Endothelial cell of umbilical vein (primary cell): Measurements from ENCODE around the gene KISS1R. TPM values are rescaled to one million over a fixed set of nuclear protein-coding genes. Genes with fewer than 3 reads are reported as not detected.
A peak's percentile ranks its signal among the peaks of the same experiment; 100 is the strongest.

Experiments
- BruUV-seq: library from RNA; stranded (reverse); fragments of 400-500 nt; replicated peaks from 2 replicates; lab custom pipeline; 2021; lab: Mats Ljungman, UMichigan
- CTCF ChIA-PET: fragments of 300-600, 350-600 bp; sonication (Branson Sonifier 250); formaldehyde crosslinking; loops from one replicate; lab custom pipeline; 2021; ENCODE audit warnings: antibody characterized with exemption, inconsistent platforms; lab: Charles Lee
- POLR2A ChIA-PET: fragments of 300-600, 350-600 bp; sonication (Branson Sonifier 250); formaldehyde crosslinking; loops from one replicate; lab custom pipeline; 2021; ENCODE audit warnings: antibody characterized with exemption, inconsistent platforms; lab: Charles Lee
- DNase-seq: peaks from one replicate; pipeline ENCODE4 v3.0.0-alpha.2; 2011; ENCODE audit warnings: low read depth, low spot score
- FAIRE-seq: peaks from 2 replicates; lab custom pipeline; 2011; peaks lifted over from hg19 to GRCh38; lab: Jason Lieb, UNC
- H2AFZ ChIP-seq: 2 replicates; pipeline ENCODE4 v1.6.0; 2012; ENCODE audit warnings: low read depth, low read length, control low read depth, inconsistent platforms
- H3K27ac ChIP-seq: 2 replicates; pipeline ENCODE4 v1.5.1; 2011; ENCODE audit warnings: low read depth, mild to moderate bottlenecking, control low read depth, low read length, moderate library complexity; ENCODE audit not compliant: insufficient read depth
- H3K27me3 ChIP-seq, 2 experiments: 2 replicates each; pipeline versions ENCODE4 v1.6.0 to v1.6.1; 2011; ENCODE audit warnings: low read length in 2 of 2, mixed read lengths in 1 of 2; ENCODE audit not compliant: control insufficient read depth in 2 of 2, insufficient read depth in 2 of 2
- H3K36me3 ChIP-seq, 2 experiments: 2 replicates in 1 of 2; 3 replicates in 1 of 2; pipeline ENCODE4 v1.5.1; 2011; ENCODE audit warnings: low read length in 2 of 2, mild to moderate bottlenecking in 1 of 2, moderate library complexity in 1 of 2; ENCODE audit not compliant: control insufficient read depth in 2 of 2, insufficient read depth in 2 of 2; ENCODE audit errors: extremely low read depth in 1 of 2
- H3K4me1 ChIP-seq: 3 replicates; pipeline ENCODE4 v1.5.1; 2011; ENCODE audit warnings: mild to moderate bottlenecking, low read length; ENCODE audit not compliant: control insufficient read depth, insufficient read depth; ENCODE audit errors: extremely low read depth
- H3K4me2 ChIP-seq: 2 replicates; pipeline ENCODE4 v1.6.1; 2011; ENCODE audit warnings: low read length, control low read depth, mixed read lengths; ENCODE audit not compliant: insufficient read depth
- H3K4me3 ChIP-seq, 3 experiments: fragments of 200-600 bp in 1 of 3; sonication (generic), shearing (Covaris generic) in 1 of 3; replicated peaks in 1 of 3; 2 replicates each; pipeline ENCODE4 v1.5.1; 2011 to 2016; ENCODE audit warnings: control low read depth in 3 of 3, low read length in 3 of 3, mild to moderate bottlenecking in 2 of 3, inconsistent platforms in 1 of 3, low read depth in 1 of 3, moderate library complexity in 1 of 3; ENCODE audit not compliant: insufficient read depth in 1 of 3
- H3K79me2 ChIP-seq: 2 replicates; pipeline ENCODE4 v1.6.0; 2012; ENCODE audit warnings: low read length, inconsistent platforms; ENCODE audit not compliant: control insufficient read depth, insufficient read depth
- H3K9ac ChIP-seq: replicated peaks from 2 replicates; pipeline ENCODE3; 2011; ENCODE audit warnings: low read length, control low read depth; ENCODE audit not compliant: insufficient read depth; ENCODE audit errors: extremely low read depth
- H3K9me1 ChIP-seq: replicated peaks from 3 replicates; pipeline ENCODE4 v1.6.0; 2011; ENCODE audit warnings: mild to moderate bottlenecking, low read length; ENCODE audit not compliant: control insufficient read depth, insufficient read depth; ENCODE audit errors: extremely low read depth
- H3K9me3 ChIP-seq: replicated peaks from 2 replicates; pipeline ENCODE4 v1.5.1; 2012; ENCODE audit warnings: low read length, inconsistent platforms; ENCODE audit not compliant: control insufficient read depth, insufficient read depth
- H4K20me1 ChIP-seq: replicated peaks from 2 replicates; pipeline ENCODE3; 2011; ENCODE audit warnings: mild to moderate bottlenecking, low read length; ENCODE audit not compliant: control insufficient read depth, insufficient read depth; ENCODE audit errors: extremely low read depth
- EZH2 ChIP-seq: IDR thresholded peaks from 2 replicates; pipeline ENCODE4 v1.6.1; 2012; ENCODE audit warnings: borderline replicate concordance, low read depth, mild to moderate bottlenecking, moderate library complexity, low read length, inconsistent platforms; ENCODE audit not compliant: severe bottlenecking
- FOS ChIP-seq: IDR thresholded peaks from 2 replicates; pipeline ENCODE4 v1.6.1; 2011; ENCODE audit warnings: mild to moderate bottlenecking, low read length, moderate library complexity, borderline replicate concordance; ENCODE audit not compliant: insufficient read depth
- GATA2 ChIP-seq: IDR thresholded peaks from 2 replicates; pipeline ENCODE4 v1.7.0; 2011; ENCODE audit warnings: low read depth, mild to moderate bottlenecking, moderate library complexity, mixed read lengths, low read length; ENCODE audit not compliant: insufficient read length, insufficient read depth
- JUN ChIP-seq: IDR thresholded peaks from 2 replicates; pipeline ENCODE4 v1.6.1; 2011; ENCODE audit warnings: borderline replicate concordance, low read depth; ENCODE audit not compliant: insufficient read length, insufficient read depth
- MAX ChIP-seq: IDR thresholded peaks from 2 replicates; pipeline ENCODE4 v1.6.1; 2011; ENCODE audit not compliant: insufficient read depth, insufficient read length
- MYC ChIP-seq: IDR thresholded peaks from one replicate; pipeline ENCODE4 v1.6.1; 2011; ENCODE audit warnings: mild to moderate bottlenecking, low read depth, low read length
- POLR2A ChIP-seq: IDR thresholded peaks from 2 replicates; pipeline ENCODE4 v1.6.1; 2012; ENCODE audit warnings: low read depth, mild to moderate bottlenecking, control low read depth, low read length
- POLR2AphosphoS5 ChIP-seq: IDR thresholded peaks from 2 replicates; pipeline ENCODE4 v1.6.1; 2012; ENCODE audit warnings: low read depth, mild to moderate bottlenecking, control low read depth, low read length, moderate library complexity; ENCODE audit not compliant: insufficient read depth
- dilution Hi-C: fragments of 300-500 bp; cut with MboI; formaldehyde crosslinking; loops from one replicate; pipeline ENCODE4 v1.15.0; 2019; ENCODE audit warnings: low sequenced_read_pairs; ENCODE audit not compliant: extremely low pct_ligation_motif_present
- intact Hi-C: fragments of 100-400 bp; cut with micrococcal nuclease; formaldehyde crosslinking; loops from one replicate; pipeline ENCODE4 v1.10.0; 2022
- polyA plus RNA-seq, 4 experiments: library from polyadenylated mRNA; depleted of rRNA in 3 of 4; stranded (reverse) in 3 of 4; unstranded in 1 of 4; fragments of >200 nt; gene quantifications; 2 replicates each; pipeline versions ENCODE4 v1.2.1 to v1.2.3, GENCODE V29; 2011 to 2012; ENCODE audit warnings: missing spikeins in 1 of 4
- total RNA-seq: library from RNA; stranded (reverse); gene quantifications from 2 replicates; pipeline ENCODE4 v1.2.3, GENCODE V29; 2021
- TF ChIP-seq, protein P1 (sequence below), 2 donors: IDR thresholded peaks; 1 replicate in 1 of 2; 2 replicates in 1 of 2; pipeline ENCODE4 v1.5.1; 2011; ENCODE audit warnings: low read length in 2 of 2, mild to moderate bottlenecking in 2 of 2, moderate library complexity in 2 of 2, control low read depth in 1 of 2, inconsistent platforms in 1 of 2, low read depth in 1 of 2; ENCODE audit not compliant: insufficient read depth in 1 of 2; ENCODE audit errors: extremely low read depth in 1 of 2

Gene KISS1R
- total and polyA plus RNA-seq, 2 donors (not counting 3 experiments of a cell fraction or from before 2014, with no cell fraction given), result not detected

GRCh38 chr19:902446-903226 lies 14.5 kb upstream of the KISS1R start:
- Histone ChIP-seq H3K36me3 (peaks cover 0 to 11% of the 10 kb centered on the region in 2 experiments), H3K9me1 (no peaks in the 10 kb centered on the region), H3K27me3 (no peaks in the 10 kb centered on the region), H3K9me3 (no peaks in the 10 kb centered on the region), H3K4me3 (no peak overlapping the region), H3K4me1 (no peaks in the 10 kb centered on the region), H4K20me1 (no peaks in the 10 kb centered on the region), H3K27ac (no peak overlapping the region), H3K79me2 (peaks cover under 1% of the 10 kb centered on the region), H2AFZ (no peak overlapping the region), H3K4me2 (no peak overlapping the region), H3K9ac (no peak overlapping the region)
- peak; percentile 12 for FAIRE-seq
- dilution Hi-C loops, result no loop called here
- ChIA-PET POLR2A (interaction anchor here (1.2 kb wide), 1 partner anchor 8 kb away, joined by 4 read pairs; no protein-coding TSS in a partner anchor), CTCF (interaction anchor here (0.7 kb wide), 2 partner anchors 39 to 133 kb away, joined by 3 read pairs; no protein-coding TSS in a partner anchor)
- intact Hi-C loops, result no loop called here
- TF ChIP-seq GATA2, result no peak
- no peak for TF ChIP-seq POLR2A
- TF ChIP-seq MAX, result no peak
- no peak for TF ChIP-seq POLR2AphosphoS5
- no peak for TF ChIP-seq EZH2
- TF ChIP-seq JUN, result no peak
- TF ChIP-seq, protein P1, sequence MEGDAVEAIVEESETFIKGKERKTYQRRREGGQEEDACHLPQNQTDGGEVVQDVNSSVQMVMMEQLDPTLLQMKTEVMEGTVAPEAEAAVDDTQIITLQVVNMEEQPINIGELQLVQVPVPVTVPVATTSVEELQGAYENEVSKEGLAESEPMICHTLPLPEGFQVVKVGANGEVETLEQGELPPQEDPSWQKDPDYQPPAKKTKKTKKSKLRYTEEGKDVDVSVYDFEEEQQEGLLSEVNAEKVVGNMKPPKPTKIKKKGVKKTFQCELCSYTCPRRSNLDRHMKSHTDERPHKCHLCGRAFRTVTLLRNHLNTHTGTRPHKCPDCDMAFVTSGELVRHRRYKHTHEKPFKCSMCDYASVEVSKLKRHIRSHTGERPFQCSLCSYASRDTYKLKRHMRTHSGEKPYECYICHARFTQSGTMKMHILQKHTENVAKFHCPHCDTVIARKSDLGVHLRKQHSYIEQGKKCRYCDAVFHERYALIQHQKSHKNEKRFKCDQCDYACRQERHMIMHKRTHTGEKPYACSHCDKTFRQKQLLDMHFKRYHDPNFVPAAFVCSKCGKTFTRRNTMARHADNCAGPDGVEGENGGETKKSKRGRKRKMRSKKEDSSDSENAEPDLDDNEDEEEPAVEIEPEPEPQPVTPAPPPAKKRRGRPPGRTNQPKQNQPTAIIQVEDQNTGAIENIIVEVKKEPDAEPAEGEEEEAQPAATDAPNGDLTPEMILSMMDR (IDR thresholded peaks at IDR 0.05; ENCODE audit: extremely low read depth in 1 of 2, insufficient read depth in 1 of 2, low read depth in 1 of 2, low read length in 2 of 2), result no peak
- TF ChIP-seq MYC, result no peak
- TF ChIP-seq FOS, result no peak
- no peak for DNase-seq
- BruUV-seq, result no TSS peak
